Measurements from ENCODE around the gene SNX15. TPM values are rescaled to one million over a fixed set of nuclear protein-coding genes. Genes with fewer than 3 reads are reported as not detected.

The SNX15 gene
- total RNA-seq, 4 donors from 2014 or later: 15.7 to 39.0 (median 27.3) TPM

DNA sequence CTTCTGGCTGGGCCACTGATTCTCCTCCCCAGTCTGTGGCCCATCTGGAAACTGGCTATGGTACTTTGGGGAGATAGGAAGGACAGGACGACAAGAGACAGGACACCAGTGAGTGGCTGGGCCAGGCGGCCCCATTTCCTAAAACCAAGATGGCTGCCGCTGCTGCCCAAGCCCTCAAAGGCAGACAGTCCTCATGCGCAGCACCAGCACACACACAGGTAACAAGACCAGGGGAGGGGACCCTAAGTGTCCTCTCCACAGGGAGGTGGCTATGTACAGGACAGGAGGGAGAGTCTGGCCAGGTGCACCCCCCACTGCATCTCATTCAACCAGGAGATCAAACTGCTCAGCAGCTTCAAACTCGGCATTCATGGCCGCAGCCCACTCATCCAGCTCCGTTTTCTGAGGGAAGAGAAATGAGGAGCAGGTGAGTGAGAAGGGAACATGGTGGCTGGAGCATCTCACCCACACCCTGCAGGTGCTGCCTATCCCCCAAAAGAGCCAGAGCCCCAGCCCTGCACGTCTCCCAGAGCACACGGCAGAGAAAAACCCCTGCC, 51.6 kb downstream of the SNX15 start:
- no peak overlapping the region for H3K4me3 ChIP-seq
- no peak for DNase-seq
- no peaks in the 10 kb centered on the region for H3K9me3 ChIP-seq
- no peaks in the 10 kb centered on the region for H3K27me3 ChIP-seq
- TF ChIP-seq POLR2A (IDR thresholded peaks at IDR 0.05): no peak
- TF ChIP-seq, protein P1, sequence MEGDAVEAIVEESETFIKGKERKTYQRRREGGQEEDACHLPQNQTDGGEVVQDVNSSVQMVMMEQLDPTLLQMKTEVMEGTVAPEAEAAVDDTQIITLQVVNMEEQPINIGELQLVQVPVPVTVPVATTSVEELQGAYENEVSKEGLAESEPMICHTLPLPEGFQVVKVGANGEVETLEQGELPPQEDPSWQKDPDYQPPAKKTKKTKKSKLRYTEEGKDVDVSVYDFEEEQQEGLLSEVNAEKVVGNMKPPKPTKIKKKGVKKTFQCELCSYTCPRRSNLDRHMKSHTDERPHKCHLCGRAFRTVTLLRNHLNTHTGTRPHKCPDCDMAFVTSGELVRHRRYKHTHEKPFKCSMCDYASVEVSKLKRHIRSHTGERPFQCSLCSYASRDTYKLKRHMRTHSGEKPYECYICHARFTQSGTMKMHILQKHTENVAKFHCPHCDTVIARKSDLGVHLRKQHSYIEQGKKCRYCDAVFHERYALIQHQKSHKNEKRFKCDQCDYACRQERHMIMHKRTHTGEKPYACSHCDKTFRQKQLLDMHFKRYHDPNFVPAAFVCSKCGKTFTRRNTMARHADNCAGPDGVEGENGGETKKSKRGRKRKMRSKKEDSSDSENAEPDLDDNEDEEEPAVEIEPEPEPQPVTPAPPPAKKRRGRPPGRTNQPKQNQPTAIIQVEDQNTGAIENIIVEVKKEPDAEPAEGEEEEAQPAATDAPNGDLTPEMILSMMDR (IDR thresholded peaks at IDR 0.05): no peak
- peak overlapping the region in 3 of 4 donors; percentile 11 to 71 (median 35) for H3K27ac ChIP-seq
- peaks cover 0 to 8% (median 5%) of the 10 kb centered on the region in 4 donors for H3K4me1 ChIP-seq
- no peaks in the 10 kb centered on the region for H3K36me3 ChIP-seq

DNA sequence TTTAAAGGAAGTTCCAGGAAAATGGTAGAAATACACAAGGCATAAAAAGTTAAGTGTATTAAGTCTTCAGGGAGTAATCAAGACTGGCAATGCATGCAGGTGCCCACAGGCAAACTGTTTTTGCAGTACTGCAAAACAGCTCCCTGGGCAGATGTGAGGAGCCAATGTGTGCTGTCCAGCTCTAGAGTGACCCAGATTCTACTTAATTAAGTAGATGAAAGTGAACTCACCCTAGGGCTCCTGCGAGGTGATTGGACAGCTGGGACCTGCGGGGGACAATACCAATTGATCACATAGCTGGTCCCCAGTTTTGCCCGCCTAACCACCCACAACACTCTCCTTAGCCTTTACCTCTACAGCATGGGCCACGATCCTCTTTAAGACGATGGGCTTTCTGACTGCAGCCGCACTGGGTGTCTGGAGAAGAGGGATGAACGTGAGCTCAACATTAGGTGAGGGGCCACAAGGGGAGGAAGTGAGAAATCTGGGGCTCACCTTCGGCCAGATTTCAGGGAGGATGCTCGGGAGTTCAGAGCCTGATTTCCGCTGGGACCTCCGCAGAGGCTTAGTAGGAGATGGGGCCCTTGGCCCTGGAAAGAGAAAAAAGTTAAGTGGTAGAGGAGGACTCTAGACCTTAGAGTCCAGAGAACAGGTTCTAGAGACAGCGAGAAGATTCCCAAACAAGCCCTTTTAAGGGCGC, 56.0 kb downstream of the SNX15 start:
- H3K4me1 ChIP-seq: peaks cover 6 to 21% (median 10%) of the 10 kb centered on the region in 4 donors
- no peaks in the 10 kb centered on the region for H3K9me3 ChIP-seq
- no peak for DNase-seq
- H3K27me3 ChIP-seq: no peaks in the 10 kb centered on the region
- H3K27ac ChIP-seq: peak overlapping the region; percentile 93 to 97 (median 96)
- TF ChIP-seq, protein P1 (IDR thresholded peaks at IDR 0.05): no peak
- peaks cover 0 to 34% (median 0%) of the 10 kb centered on the region in 3 donors for H3K36me3 ChIP-seq
- peak overlapping the region; percentile 73 to 86 (median 84) for H3K4me3 ChIP-seq

DNA sequence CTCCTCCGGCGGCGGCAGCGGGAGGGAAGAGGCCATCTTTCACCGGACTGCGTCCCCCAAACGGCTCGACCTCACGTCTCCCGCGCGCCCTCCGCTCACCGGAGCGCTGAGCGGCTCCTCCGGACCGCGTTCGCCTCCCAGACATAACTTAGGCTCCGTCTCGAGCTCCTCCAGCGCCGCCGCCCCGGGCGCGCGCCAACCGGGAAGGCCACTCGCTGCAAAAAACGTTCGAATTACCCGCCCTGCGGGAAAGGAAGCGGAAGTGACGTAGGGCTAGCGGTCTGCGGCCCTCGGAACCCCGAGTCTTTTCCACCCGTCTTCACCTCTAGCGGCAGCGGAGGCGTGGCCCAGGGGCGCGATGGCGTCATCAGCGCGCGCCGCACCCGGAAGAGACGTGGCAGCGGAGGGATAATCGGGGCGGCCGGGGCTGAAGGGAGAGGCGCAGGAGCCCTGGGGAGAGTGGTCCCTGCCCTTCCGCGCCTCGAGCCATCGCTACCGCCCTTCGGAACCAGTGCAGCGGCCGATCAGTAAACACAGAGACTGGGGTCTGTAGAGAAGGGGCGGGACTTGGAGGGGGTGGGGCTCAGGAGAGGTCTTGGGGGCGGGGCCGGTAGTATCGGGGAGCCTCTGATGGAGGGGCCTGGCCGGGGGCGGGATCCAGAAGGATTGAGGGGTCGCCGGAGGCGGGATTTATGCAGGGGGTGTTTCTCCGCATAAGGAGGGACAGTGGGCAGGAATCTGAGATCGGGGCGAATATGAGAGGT, 56.8 kb downstream of the SNX15 start, which contains the start of the genes CDCA5 and ZFPL1:
Gene CDCA5 (minus strand): TSS at position 207 of the 764 bp plus-strand sequence. CDS start 62 bp downstream, at position 145.
Gene ZFPL1 (plus strand): TSS at position 389 of the 764 bp plus-strand sequence. CDS start 477 bp downstream, outside the sequence.
- no peaks in the 10 kb centered on the region for H3K27me3 ChIP-seq
- TF ChIP-seq, protein P1 (IDR thresholded peaks at IDR 0.05): peak in 2 of 6 experiments; percentile 28 to 30
- TF ChIP-seq POLR2A (IDR thresholded peaks at IDR 0.05): peak; percentile 54 to 67
- DNase-seq: peak; percentile 93 to 98 (median 96)
- no peaks in the 10 kb centered on the region for H3K9me3 ChIP-seq
- peaks cover 0 to 41% (median 0%) of the 10 kb centered on the region in 3 donors for H3K36me3 ChIP-seq
- peak within 1 kb of the TSS; percentile 93 to 97 (median 96) for H3K27ac ChIP-seq
- H3K4me1 ChIP-seq: peaks cover 6 to 21% (median 8%) of the 10 kb centered on the region in 4 donors
- peak within 1 kb of the TSS; percentile 73 to 86 (median 84) for H3K4me3 ChIP-seq

DNA sequence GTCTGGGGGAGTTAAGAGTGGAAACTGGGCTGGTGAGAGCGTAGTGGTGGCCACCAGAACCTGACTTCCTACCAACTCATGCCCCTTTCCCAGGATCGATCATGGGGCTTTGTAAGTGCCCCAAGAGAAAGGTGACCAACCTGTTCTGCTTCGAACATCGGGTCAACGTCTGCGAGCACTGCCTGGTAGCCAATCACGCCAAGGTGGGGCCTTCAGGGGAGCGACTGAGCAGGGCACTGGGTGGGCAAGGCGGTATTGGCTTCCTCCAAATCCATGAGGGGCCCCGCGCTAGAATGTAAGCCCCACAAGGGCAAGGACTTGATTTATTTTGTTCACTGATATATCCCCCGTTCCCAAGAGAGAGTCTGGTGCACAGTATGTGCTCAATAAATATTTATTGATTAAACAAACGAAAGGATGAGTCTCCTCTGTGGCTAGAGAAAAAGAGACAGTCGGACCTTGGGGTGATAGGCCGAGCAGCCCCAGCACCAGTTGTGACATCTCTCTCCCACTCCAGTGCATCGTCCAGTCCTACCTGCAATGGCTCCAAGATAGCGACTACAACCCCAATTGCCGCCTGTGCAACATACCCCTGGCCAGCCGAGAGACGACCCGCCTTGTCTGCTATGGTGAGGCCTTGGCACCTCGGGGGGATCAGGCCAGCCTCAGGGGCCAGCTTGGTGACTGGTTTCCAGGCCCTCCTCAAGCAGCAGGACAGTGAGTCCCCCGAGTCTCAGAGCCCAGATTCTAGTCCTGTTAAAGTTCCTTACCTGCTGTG, 57.5 kb downstream of the SNX15 start:
- Histone ChIP-seq H3K27ac (peak overlapping the region; percentile 93 to 97 (median 96)), H3K36me3 (peaks cover 0 to 46% (median 0%) of the 10 kb centered on the region in 3 donors), H3K27me3 (no peaks in the 10 kb centered on the region), H3K4me3 (peak overlapping the region; percentile 73 to 86 (median 84)), H3K4me1 (peaks cover 6 to 21% (median 8%) of the 10 kb centered on the region in 4 donors), H3K9me3 (no peaks in the 10 kb centered on the region)
- TF ChIP-seq, protein P1 (IDR thresholded peaks at IDR 0.05): no peak
- no peak for TF ChIP-seq POLR2A (IDR thresholded peaks at IDR 0.05)
- no peak for DNase-seq

DNA sequence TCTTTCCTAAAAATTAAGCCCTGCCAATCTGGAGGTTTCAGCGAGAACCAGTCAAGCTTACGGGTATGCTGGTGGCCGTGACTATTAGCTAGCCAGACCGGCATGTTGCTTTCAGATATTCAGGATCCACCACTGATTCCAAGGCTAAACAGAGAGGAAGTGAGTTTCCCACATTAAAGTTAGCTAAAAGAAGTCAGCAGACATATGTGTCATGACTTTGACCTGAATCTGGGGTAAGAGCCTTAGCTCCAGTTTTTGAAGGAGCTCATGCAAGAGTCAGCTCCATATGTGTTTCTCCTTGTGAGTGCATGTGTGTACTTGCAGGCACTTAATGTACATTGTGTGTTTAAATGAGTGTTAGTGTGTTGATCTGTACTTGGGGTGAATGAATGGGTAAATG, 58.2 kb downstream of the SNX15 start:
- no peak for DNase-seq
- H3K27ac ChIP-seq: no peak overlapping the region
- H3K9me3 ChIP-seq: no peaks in the 10 kb centered on the region
- H3K36me3 ChIP-seq: peaks cover 0 to 46% (median 0%) of the 10 kb centered on the region in 3 donors
- no peak overlapping the region for H3K4me3 ChIP-seq
- TF ChIP-seq, protein P1 (IDR thresholded peaks at IDR 0.05): no peak
- no peak for TF ChIP-seq POLR2A (IDR thresholded peaks at IDR 0.05)
- H3K4me1 ChIP-seq: peaks cover 6 to 21% (median 8%) of the 10 kb centered on the region in 4 donors
- H3K27me3 ChIP-seq: no peaks in the 10 kb centered on the region
